ENCODE data around the gene FOLR1. TPM values are rescaled to one million over a fixed set of nuclear protein-coding genes. Genes with fewer than 3 reads are reported as not detected.
A peak's percentile ranks its signal among the peaks of the same experiment; 100 is the strongest.
"Not testable (repeated sequence)": the region's sequence is repeated elsewhere in the genome, so short reads cannot be mapped to it uniquely, and the experiment has no call there.

FOLR1 gene
- total RNA-seq, 1 donor, result 0.36 TPM

GRCh38 chr11:72157131-72157530, 34.8 kb upstream of the FOLR1 start:
- no peaks in the 10 kb centered on the region for H3K36me3 ChIP-seq (ENCODE audit: insufficient read depth, low read length)
- no peaks in the 10 kb centered on the region for H3K4me1 ChIP-seq (ENCODE audit: insufficient read depth, low read length)
- peaks cover 7% of the 10 kb centered on the region for H3K27me3 ChIP-seq (ENCODE audit: insufficient read depth, low read length)
- no peaks in the 10 kb centered on the region for H3K9me3 ChIP-seq (ENCODE audit: low read depth, low read length)
- no peak overlapping the region for H2AFZ ChIP-seq (ENCODE audit: low read length)
- TF ChIP-seq, protein P1, sequence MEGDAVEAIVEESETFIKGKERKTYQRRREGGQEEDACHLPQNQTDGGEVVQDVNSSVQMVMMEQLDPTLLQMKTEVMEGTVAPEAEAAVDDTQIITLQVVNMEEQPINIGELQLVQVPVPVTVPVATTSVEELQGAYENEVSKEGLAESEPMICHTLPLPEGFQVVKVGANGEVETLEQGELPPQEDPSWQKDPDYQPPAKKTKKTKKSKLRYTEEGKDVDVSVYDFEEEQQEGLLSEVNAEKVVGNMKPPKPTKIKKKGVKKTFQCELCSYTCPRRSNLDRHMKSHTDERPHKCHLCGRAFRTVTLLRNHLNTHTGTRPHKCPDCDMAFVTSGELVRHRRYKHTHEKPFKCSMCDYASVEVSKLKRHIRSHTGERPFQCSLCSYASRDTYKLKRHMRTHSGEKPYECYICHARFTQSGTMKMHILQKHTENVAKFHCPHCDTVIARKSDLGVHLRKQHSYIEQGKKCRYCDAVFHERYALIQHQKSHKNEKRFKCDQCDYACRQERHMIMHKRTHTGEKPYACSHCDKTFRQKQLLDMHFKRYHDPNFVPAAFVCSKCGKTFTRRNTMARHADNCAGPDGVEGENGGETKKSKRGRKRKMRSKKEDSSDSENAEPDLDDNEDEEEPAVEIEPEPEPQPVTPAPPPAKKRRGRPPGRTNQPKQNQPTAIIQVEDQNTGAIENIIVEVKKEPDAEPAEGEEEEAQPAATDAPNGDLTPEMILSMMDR (IDR thresholded peaks at IDR 0.05; ENCODE audit: extremely low read depth, low read depth, low read length), result no peak
- no peak overlapping the region for H3K4me2 ChIP-seq (ENCODE audit: insufficient read depth, low read length)
- no peaks in the 10 kb centered on the region for H4K20me1 ChIP-seq (ENCODE audit: insufficient read depth, low read length)
- no peaks in the 10 kb centered on the region for H3K79me2 ChIP-seq (ENCODE audit: insufficient read depth, low read length)
- no peak overlapping the region for H3K4me3 ChIP-seq (ENCODE audit: insufficient read depth, low read length)
- DNase-seq (ENCODE audit: insufficient read length, low spot score, missing footprints), result no peak
- H3K27ac ChIP-seq (ENCODE audit: low read depth, low read length), result no peak overlapping the region

DNA sequence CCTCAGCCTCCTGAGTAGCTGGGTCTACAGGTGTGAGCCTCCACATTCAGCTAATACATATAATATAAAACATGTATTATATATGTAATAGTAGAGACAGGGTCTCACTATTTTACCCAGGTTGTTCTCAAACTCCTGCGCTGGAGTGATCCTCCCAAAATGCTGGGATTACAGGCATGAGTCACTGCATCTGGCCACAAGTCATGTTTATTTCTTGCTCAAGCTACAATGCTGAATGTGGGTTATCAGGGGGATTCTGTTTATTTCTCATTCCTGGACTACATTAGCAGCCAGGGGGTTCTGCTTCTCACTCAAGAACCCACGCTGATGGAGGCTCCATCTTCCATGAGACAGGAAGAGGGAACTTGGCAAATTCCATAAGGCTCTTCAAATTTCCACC, 31.6 kb upstream of the FOLR1 start:
- H3K36me3 ChIP-seq (ENCODE audit: insufficient read depth, low read length), result no peaks in the 10 kb centered on the region
- peaks cover 11% of the 10 kb centered on the region for H3K27me3 ChIP-seq (ENCODE audit: insufficient read depth, low read length)
- no peak for DNase-seq (ENCODE audit: insufficient read length, low spot score, missing footprints)
- H3K4me3 ChIP-seq (ENCODE audit: insufficient read depth, low read length), result no peak overlapping the region
- no peaks in the 10 kb centered on the region for H3K9me3 ChIP-seq (ENCODE audit: low read depth, low read length)
- no peaks in the 10 kb centered on the region for H3K79me2 ChIP-seq (ENCODE audit: insufficient read depth, low read length)
- TF ChIP-seq, protein P1 (IDR thresholded peaks at IDR 0.05; ENCODE audit: extremely low read depth, low read depth, low read length), result no peak
- H3K4me1 ChIP-seq (ENCODE audit: insufficient read depth, low read length), result no peaks in the 10 kb centered on the region
- no peaks in the 10 kb centered on the region for H4K20me1 ChIP-seq (ENCODE audit: insufficient read depth, low read length)
- H3K4me2 ChIP-seq (ENCODE audit: insufficient read depth, low read length), result no peak overlapping the region
- H3K27ac ChIP-seq (ENCODE audit: low read depth, low read length), result no peak overlapping the region
- no peak overlapping the region for H2AFZ ChIP-seq (ENCODE audit: low read length)

DNA sequence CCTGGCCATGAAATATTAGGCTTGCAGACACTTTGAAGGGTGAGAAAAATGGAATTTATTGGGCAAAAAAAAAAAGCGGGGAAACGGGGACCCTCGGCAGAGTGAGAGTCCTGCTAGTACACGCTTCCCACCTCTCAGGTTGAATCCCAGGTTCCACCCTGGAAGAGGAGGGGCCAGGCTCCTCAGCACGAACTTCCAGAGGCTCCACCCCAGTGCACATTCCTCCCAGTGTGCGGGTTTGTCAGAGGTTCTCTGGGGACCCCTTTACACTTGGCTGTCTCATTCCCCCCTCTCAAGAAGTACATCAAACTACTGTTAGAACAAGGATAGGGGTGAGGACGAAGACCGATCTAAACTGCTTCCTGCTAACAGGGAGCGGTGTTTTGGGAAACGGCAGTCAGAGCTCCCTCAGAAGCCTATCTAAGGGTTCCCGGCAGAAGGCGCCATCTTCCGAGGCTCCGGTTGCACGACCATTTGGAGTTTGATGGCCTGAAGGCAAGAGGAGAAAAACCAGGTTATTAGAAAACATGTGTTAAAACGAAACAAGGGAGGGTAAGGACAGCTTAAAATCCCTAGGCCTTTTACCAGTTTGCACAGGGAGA, 28.9 kb upstream of the FOLR1 start:
- Histone ChIP-seq H3K36me3 (ENCODE audit: insufficient read depth, low read length) (no peaks in the 10 kb centered on the region), H3K4me1 (ENCODE audit: insufficient read depth, low read length) (no peaks in the 10 kb centered on the region), H3K9me3 (ENCODE audit: low read depth, low read length) (no peaks in the 10 kb centered on the region), H4K20me1 (ENCODE audit: insufficient read depth, low read length) (no peaks in the 10 kb centered on the region), H3K4me2 (ENCODE audit: insufficient read depth, low read length) (peak overlapping the region; percentile 60), H3K27ac (ENCODE audit: low read depth, low read length) (no peak overlapping the region), H2AFZ (ENCODE audit: low read length) (peak overlapping the region; percentile 75), H3K27me3 (ENCODE audit: insufficient read depth, low read length) (peaks cover 17% of the 10 kb centered on the region), H3K79me2 (ENCODE audit: insufficient read depth, low read length) (no peaks in the 10 kb centered on the region), H3K4me3 (ENCODE audit: insufficient read depth, low read length) (peak overlapping the region; percentile 43)
- TF ChIP-seq, protein P1 (IDR thresholded peaks at IDR 0.05; ENCODE audit: extremely low read depth, low read depth, low read length), result no peak
- DNase-seq (ENCODE audit: insufficient read length, low spot score, missing footprints), result no peak

DNA sequence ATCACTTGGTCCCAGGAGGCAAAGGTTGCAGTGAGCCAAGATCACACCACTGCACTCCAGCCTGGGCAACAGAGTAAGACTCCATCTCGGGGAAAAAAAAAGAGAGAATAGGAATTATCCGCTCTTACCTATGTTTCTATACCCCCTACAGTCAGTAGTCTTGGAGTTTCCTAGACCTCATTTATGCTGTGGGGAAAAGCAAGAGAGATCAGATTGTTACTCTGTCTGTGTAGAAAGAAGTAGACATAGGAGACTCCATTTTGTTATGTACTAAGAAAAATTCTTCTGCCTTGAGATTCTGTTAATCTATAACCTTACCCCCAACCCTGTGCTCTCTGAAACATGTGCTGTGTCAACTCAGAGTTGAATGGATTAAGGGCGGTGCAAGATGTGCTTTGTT, 27.8 kb upstream of the FOLR1 start:
- not testable (repeated sequence) for H2AFZ ChIP-seq (ENCODE audit: low read length); H3K9me3 ChIP-seq (ENCODE audit: low read depth, low read length); H3K4me3 ChIP-seq (ENCODE audit: insufficient read depth, low read length); H3K4me2 ChIP-seq (ENCODE audit: insufficient read depth, low read length); H3K36me3 ChIP-seq (ENCODE audit: insufficient read depth, low read length); H3K4me1 ChIP-seq (ENCODE audit: insufficient read depth, low read length); H3K79me2 ChIP-seq (ENCODE audit: insufficient read depth, low read length); H4K20me1 ChIP-seq (ENCODE audit: insufficient read depth, low read length); H3K27ac ChIP-seq (ENCODE audit: low read depth, low read length); DNase-seq (ENCODE audit: insufficient read length, low spot score, missing footprints)
- H3K27me3 ChIP-seq (ENCODE audit: insufficient read depth, low read length), result peaks cover 12% of the 10 kb centered on the region

- not testable (repeated sequence) for H3K4me3 ChIP-seq (ENCODE audit: insufficient read depth, low read length); H4K20me1 ChIP-seq (ENCODE audit: insufficient read depth, low read length); DNase-seq (ENCODE audit: insufficient read length, low spot score, missing footprints); H3K9me3 ChIP-seq (ENCODE audit: low read depth, low read length); H3K4me2 ChIP-seq (ENCODE audit: insufficient read depth, low read length); H3K27ac ChIP-seq (ENCODE audit: low read depth, low read length); H2AFZ ChIP-seq (ENCODE audit: low read length); H3K4me1 ChIP-seq (ENCODE audit: insufficient read depth, low read length); H3K27me3 ChIP-seq (ENCODE audit: insufficient read depth, low read length); H3K79me2 ChIP-seq (ENCODE audit: insufficient read depth, low read length); H3K36me3 ChIP-seq (ENCODE audit: insufficient read depth, low read length)
Observed at GRCh38 chr11:72169046-72169555, 22.8 kb upstream of the FOLR1 start.

DNA sequence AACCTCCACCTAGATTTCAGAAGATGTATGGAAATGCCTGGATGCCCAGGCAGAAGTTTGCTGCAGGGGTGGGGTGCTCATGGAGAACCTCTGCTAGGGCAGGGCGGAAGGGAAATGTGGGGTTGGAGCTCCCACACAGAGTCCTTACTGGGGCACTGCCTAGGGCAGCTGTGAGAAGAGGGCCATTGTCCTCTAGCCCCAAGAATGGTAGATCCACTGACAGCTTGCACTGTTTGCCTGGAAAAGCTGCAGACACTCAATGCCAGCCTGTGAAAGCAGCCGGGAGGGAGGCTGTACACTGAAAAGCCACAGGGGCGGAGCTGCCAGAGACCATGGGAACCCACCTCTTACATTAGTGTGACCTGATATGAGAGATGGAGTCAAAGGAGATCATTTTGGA, 22.2 kb upstream of the FOLR1 start:
- H3K27ac ChIP-seq (ENCODE audit: low read depth, low read length); H3K27me3 ChIP-seq (ENCODE audit: insufficient read depth, low read length); H3K4me3 ChIP-seq (ENCODE audit: insufficient read depth, low read length); H4K20me1 ChIP-seq (ENCODE audit: insufficient read depth, low read length); H3K4me2 ChIP-seq (ENCODE audit: insufficient read depth, low read length); H3K4me1 ChIP-seq (ENCODE audit: insufficient read depth, low read length); DNase-seq (ENCODE audit: insufficient read length, low spot score, missing footprints); H3K9me3 ChIP-seq (ENCODE audit: low read depth, low read length); H3K79me2 ChIP-seq (ENCODE audit: insufficient read depth, low read length); H2AFZ ChIP-seq (ENCODE audit: low read length); H3K36me3 ChIP-seq (ENCODE audit: insufficient read depth, low read length): not testable (repeated sequence)

DNA sequence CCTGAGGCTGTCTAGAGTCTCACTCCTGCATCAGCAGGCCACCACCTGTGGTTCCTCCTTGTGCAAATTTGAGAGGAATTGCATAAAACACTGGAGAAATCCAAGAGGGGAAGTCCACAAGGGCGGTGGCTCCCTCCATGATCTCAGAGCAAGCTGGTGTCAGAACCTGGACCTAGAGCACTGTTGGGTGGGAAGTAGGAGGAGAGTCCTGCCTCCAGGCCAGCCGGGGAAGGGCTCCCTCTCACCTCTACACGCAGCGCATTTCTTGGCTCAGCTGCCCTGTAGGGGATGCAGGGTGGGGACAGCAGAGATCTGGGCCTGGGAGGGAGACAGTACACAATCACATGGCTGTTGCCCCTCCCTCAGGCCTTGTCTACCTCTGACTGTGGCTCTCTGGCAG, 19.9 kb upstream of the FOLR1 start:
- not testable (repeated sequence) for H3K27ac ChIP-seq (ENCODE audit: low read depth, low read length); H4K20me1 ChIP-seq (ENCODE audit: insufficient read depth, low read length); DNase-seq (ENCODE audit: insufficient read length, low spot score, missing footprints); H3K79me2 ChIP-seq (ENCODE audit: insufficient read depth, low read length); H3K4me3 ChIP-seq (ENCODE audit: insufficient read depth, low read length); H2AFZ ChIP-seq (ENCODE audit: low read length); H3K4me2 ChIP-seq (ENCODE audit: insufficient read depth, low read length); H3K9me3 ChIP-seq (ENCODE audit: low read depth, low read length); H3K27me3 ChIP-seq (ENCODE audit: insufficient read depth, low read length); H3K4me1 ChIP-seq (ENCODE audit: insufficient read depth, low read length); H3K36me3 ChIP-seq (ENCODE audit: insufficient read depth, low read length)

Data from osteoblast (primary cell).